Activated T-cell treated with anti-CD3 and anti-CD28 coated beads, Interleukin-2, amount 50 U/mL, for 72 hours (primary cell): Measurements from ENCODE around the gene TRABD2B. TPM values are rescaled to one million over a fixed set of nuclear protein-coding genes. Genes with fewer than 3 reads are reported as not detected.

Source experiments
- ATAC-seq, 2 donors: fragments of 150-1000 bp; cut with Tn5 transposase; replicated peaks in 1 of 2; 2 replicates each; pipeline ENCODE4 v1.10.0; 2021; ENCODE audit warnings: moderate library complexity in 2 of 2, mild to moderate bottlenecking in 1 of 2
- DNase-seq, 2 donors: peaks; one replicate each; pipeline ENCODE4 v3.0.0; 2021 to 2022; ENCODE audit warnings: mixed read lengths in 1 of 2
- H3K27ac Mint-ChIP-seq: one replicate; pipeline ENCODE4 v1.8.0; 2022; ENCODE audit warnings: mild to moderate bottlenecking, moderate library complexity, mixed read lengths
- H3K27me3 Mint-ChIP-seq: one replicate; pipeline ENCODE4 v1.8.0; 2022; ENCODE audit warnings: low read depth, mixed read lengths
- H3K36me3 Mint-ChIP-seq, 2 donors: one replicate each; pipeline ENCODE4 v1.8.0; 2022; ENCODE audit warnings: mixed read lengths in 2 of 2, mild to moderate bottlenecking in 1 of 2; ENCODE audit not compliant: insufficient read depth in 2 of 2
- H3K4me1 Mint-ChIP-seq: one replicate; pipeline ENCODE4 v1.8.0; 2022; ENCODE audit warnings: low read depth, mixed read lengths
- H3K4me3 Mint-ChIP-seq, 2 donors: one replicate each; pipeline ENCODE4 v1.8.0; 2022; ENCODE audit warnings: mild to moderate bottlenecking in 2 of 2, mixed read lengths in 2 of 2, moderate library complexity in 2 of 2
- H3K9me3 Mint-ChIP-seq, 2 donors: one replicate each; pipeline ENCODE4 v1.8.0; 2022; ENCODE audit warnings: mixed read lengths in 2 of 2
- total RNA-seq, 2 donors: library from RNA; stranded (reverse); gene quantifications; one replicate each; pipeline ENCODE4 v1.2.3, GENCODE V29; 2022

The TRABD2B gene
- total RNA-seq, 2 donors from 2014 or later, result not detected

DNA sequence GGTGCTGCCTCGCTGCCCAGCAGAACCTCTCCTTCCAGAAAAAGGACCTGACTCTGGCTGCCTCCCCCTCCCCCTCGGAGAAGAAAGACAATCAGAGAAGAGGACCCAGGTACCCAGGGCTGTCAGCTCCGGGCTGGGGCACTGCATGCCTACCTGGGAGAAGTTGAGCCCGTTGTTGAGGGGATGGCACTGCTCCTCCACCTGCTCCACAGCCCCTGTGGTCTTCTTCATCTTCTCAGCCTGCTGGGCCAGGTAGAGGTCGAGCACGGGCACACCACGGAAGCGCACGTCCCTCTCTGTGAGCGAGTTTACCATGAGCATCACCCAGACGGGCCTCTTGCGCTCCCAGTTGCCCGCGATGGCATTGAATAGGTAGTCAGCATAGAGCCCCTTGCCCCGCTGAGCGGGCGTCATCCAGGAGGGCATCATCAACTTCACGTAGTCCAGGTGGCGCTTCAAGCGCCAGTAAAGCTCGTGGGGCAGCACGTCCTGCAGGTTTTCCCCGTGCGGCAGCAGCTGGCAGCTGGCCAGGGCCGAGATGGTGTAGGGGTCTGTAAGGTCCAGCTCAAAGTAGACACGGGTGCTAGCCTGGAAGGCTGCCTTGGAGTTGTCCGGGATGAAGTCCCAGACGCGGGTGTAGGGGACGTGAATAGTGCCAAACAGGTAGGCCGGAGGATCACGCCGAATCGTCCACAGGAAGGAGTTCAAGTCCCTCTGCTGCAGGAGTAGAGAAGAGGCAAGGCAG, 3.1 kb downstream of the TRABD2B start:
- peaks cover 44% of the 10 kb centered on the region for H3K27me3 Mint-ChIP-seq
- DNase-seq (no peak), ATAC-seq (no peak)
- H3K27ac Mint-ChIP-seq, result no peak overlapping the region
- H3K9me3 Mint-ChIP-seq, result no peaks in the 10 kb centered on the region
- H3K4me3 Mint-ChIP-seq, result no peak overlapping the region
- no peaks in the 10 kb centered on the region for H3K4me1 Mint-ChIP-seq
- peaks cover 0 to 2% of the 10 kb centered on the region in 2 donors for H3K36me3 Mint-ChIP-seq

DNA sequence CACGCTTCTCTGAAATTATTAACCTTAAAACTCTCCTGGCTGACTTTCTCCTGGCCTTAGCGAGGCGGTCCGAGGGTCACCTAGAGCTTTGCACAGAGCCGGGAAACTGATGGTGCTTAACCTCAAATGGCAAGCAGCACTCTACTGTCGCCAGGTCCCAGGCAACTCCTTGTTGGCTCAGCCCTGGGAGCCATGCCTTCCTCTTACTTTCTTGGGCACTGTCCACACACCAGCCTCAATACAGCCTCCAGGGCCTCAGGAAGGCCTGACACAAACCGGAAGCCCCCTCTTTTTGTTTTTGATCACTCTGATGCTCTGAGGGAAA, 3.8 kb downstream of the TRABD2B start:
- ATAC-seq (no peak), DNase-seq (no peak)
- H3K9me3 Mint-ChIP-seq, result no peaks in the 10 kb centered on the region
- peaks cover 37% of the 10 kb centered on the region for H3K27me3 Mint-ChIP-seq
- H3K4me1 Mint-ChIP-seq, result no peaks in the 10 kb centered on the region
- peaks cover 0 to 2% of the 10 kb centered on the region in 2 donors for H3K36me3 Mint-ChIP-seq
- H3K4me3 Mint-ChIP-seq, result no peak overlapping the region
- H3K27ac Mint-ChIP-seq, result no peak overlapping the region

DNA sequence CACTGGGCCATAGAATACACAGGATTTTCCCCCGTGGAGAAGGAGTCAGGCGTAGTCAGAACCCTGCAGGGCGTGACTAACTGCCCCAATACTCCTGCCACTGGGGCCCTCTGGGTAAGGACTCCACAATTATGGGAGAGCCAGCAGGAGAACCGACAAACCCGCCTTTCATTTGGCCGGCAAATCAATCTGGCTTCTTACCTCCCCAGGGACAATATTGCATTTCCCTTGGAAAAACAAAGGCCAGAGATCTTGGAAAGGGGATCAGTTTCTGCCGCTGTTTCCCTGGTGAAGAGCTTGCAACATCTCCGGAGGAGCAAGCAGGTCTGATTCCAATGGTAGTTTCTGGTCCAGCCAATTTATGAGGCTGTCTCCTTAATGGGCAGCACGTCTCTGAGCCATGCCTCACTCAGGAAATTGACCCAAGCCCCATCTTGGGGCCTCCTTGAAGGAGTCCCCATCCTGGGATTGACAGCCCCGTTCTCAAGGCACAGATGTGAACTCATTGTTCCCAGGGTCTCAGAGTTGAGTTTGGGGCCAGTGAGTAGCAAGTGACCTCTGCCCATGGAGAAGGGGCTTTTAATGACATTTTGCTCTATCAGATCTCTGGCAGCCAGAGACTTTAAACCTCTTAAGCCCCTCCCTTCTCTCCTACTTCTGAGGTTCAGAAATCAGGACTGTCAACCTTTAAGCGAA, 4.3 kb downstream of the TRABD2B start:
- Mint-ChIP-seq H3K27me3 (peaks cover 32% of the 10 kb centered on the region), H3K27ac (no peak overlapping the region)
- ATAC-seq, result no peak

DNA sequence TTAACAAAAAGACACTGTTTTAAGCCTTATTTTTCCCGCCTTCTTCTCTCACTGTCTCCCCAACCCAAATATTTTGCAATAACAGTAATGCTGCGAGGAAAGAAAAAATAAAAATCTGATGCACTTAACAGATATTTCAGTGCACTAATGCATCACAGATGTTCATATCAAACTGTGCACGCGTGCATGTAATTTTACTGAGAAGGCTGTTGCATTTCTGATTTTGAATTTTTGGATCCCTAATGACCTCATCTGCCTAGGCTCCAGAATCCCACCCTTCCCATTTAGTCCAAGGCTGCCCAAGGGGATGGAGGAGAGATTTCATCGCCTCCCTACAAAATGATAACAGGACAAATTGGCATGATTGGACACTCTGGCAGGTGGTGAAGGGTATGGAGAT, 5.5 kb downstream of the TRABD2B start:
- Mint-ChIP-seq H3K4me1 (no peaks in the 10 kb centered on the region), H3K36me3 (peaks cover 0 to 2% of the 10 kb centered on the region in 2 donors), H3K27ac (no peak overlapping the region), H3K27me3 (peaks cover 34% of the 10 kb centered on the region), H3K9me3 (no peaks in the 10 kb centered on the region), H3K4me3 (no peak overlapping the region)
- DNase-seq (no peak), ATAC-seq (no peak)

More for the DNA sequence above, 4.3 kb downstream of the TRABD2B start:
- DNase-seq, result no peak
- H3K9me3 Mint-ChIP-seq, result no peaks in the 10 kb centered on the region
- H3K4me3 Mint-ChIP-seq, result no peak overlapping the region
- H3K4me1 Mint-ChIP-seq, result no peaks in the 10 kb centered on the region
- peaks cover 0 to 2% of the 10 kb centered on the region in 2 donors for H3K36me3 Mint-ChIP-seq

DNA sequence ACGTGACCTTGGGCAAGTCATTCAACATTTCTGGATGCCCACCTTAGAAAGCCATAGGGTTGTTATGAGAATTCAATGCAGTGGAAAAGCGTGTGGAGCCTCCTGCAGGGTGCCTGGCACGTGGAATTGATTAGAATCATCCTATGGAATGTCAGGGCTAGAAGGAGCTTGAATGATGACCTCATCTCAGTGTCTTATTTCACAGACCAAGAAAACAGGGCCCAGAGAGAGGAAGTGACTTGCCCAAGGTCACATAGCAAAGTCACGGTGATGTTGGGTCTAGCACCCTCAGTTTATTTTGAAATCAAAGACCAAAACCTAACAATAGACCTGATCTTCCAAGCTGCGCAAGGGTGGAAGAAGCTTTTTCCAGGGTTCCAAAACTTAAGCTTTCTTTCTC, 6.0 kb downstream of the TRABD2B start:
- peaks cover 0 to 1% of the 10 kb centered on the region in 2 donors for H3K36me3 Mint-ChIP-seq
- no peaks in the 10 kb centered on the region for H3K4me1 Mint-ChIP-seq
- no peak for ATAC-seq
- no peak overlapping the region for H3K27ac Mint-ChIP-seq
- H3K4me3 Mint-ChIP-seq, result no peak overlapping the region
- no peak for DNase-seq
- H3K27me3 Mint-ChIP-seq, result peaks cover 36% of the 10 kb centered on the region
- no peaks in the 10 kb centered on the region for H3K9me3 Mint-ChIP-seq

DNA sequence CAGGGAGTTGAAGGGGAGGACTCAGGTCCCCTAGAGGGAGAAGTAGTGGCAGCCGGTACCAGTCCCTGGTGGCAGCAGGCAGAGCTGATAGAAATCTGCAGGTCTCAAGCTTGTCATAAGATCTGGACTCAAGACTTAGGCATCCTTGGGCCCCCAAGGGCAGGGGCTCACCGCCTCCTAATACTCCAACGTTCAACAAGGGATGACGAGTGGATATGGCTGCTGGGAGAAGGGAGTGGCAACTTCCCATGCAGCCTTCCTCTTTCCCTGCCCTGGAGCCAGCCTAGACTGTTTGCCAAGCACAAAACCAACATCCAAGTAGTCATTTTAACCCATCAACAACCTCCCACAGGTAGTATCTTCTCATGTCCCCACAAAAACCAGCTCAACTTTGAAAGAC, 6.9 kb downstream of the TRABD2B start:
- no peak for DNase-seq
- Mint-ChIP-seq H3K9me3 (no peaks in the 10 kb centered on the region), H3K36me3 (no peaks in the 10 kb centered on the region), H3K27ac (no peak overlapping the region), H3K27me3 (peaks cover 36% of the 10 kb centered on the region), H3K4me1 (no peaks in the 10 kb centered on the region), H3K4me3 (no peak overlapping the region)
- no peak for ATAC-seq

DNA sequence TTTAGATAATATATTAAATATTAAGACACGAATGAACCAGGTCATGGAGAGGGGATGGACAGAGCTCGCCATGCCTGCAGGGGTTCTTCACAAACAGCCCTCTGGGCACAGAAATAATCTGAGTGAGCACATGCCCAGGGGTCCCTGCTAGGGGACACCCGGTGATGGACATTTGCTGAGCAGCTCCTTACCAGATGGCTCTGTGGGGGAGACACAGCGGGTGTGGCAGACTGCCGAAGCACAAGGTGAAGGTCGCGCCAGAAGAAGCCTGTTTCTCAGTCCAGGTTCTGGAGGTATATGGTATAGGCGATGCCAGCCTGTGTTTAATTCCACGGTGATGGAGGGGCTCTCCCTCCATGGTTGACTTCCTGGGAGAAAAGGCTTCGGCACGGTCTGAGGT, 9.6 kb downstream of the TRABD2B start:
- no peak for DNase-seq

DNA sequence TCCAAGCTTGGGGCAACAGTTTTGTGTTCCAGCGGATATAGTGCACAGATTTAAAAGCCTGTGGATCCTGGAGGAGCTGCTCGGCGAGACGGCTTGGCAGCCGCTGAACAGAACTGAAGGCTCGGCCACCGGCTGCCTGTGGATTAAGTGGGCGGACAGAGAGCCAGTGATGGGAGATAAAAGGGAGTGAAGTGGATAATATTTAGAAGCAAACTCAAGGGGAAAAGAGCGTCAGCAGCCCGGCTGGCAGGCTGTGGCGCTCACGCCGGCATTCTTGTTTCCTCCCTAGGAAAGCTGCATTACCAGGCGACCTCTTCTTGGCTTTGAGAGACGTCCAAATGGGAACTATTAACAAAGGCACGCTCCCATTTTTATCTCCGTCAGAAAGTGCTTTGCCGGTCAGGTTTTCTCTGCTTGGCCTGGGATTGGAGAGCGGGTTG, 10.4 kb downstream of the TRABD2B start:
- Mint-ChIP-seq H3K27ac (no peak overlapping the region), H3K4me3 (no peak overlapping the region), H3K36me3 (no peaks in the 10 kb centered on the region), H3K9me3 (no peaks in the 10 kb centered on the region), H3K27me3 (peaks cover 44% of the 10 kb centered on the region), H3K4me1 (peaks cover 6% of the 10 kb centered on the region)
- DNase-seq, result no peak
- no peak for ATAC-seq

More for the DNA sequence above, 9.6 kb downstream of the TRABD2B start:
- ATAC-seq, result no peak
- no peak overlapping the region for H3K4me3 Mint-ChIP-seq
- no peaks in the 10 kb centered on the region for H3K9me3 Mint-ChIP-seq
- peaks cover 44% of the 10 kb centered on the region for H3K27me3 Mint-ChIP-seq
- no peak overlapping the region for H3K27ac Mint-ChIP-seq
- H3K36me3 Mint-ChIP-seq, result no peaks in the 10 kb centered on the region
- H3K4me1 Mint-ChIP-seq, result peaks cover 6% of the 10 kb centered on the region

DNA sequence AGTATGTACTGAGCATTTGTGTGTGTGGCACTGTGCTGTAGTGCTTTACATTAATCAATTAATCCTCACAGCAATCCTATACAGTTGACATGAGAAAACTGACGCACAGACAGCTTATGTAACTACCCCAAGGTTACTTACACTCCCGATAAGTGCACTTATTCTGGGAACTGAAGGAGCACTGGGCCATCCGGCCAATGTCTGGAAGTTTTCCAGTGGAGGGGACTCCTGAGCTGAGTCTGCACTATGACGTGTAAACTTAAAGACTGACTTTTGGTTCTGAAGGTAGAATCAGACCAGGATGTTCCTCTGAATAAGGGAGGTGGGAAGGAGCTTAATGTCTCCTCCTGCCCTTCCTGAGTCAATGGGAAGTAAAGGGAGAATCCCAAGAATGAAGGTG, 12.2 kb downstream of the TRABD2B start:
- no peak for DNase-seq
- Mint-ChIP-seq H3K27me3 (peaks cover 48% of the 10 kb centered on the region), H3K36me3 (no peaks in the 10 kb centered on the region), H3K9me3 (no peaks in the 10 kb centered on the region), H3K4me1 (peaks cover 6% of the 10 kb centered on the region), H3K4me3 (no peak overlapping the region), H3K27ac (no peak overlapping the region)
- ATAC-seq, result no peak

DNA sequence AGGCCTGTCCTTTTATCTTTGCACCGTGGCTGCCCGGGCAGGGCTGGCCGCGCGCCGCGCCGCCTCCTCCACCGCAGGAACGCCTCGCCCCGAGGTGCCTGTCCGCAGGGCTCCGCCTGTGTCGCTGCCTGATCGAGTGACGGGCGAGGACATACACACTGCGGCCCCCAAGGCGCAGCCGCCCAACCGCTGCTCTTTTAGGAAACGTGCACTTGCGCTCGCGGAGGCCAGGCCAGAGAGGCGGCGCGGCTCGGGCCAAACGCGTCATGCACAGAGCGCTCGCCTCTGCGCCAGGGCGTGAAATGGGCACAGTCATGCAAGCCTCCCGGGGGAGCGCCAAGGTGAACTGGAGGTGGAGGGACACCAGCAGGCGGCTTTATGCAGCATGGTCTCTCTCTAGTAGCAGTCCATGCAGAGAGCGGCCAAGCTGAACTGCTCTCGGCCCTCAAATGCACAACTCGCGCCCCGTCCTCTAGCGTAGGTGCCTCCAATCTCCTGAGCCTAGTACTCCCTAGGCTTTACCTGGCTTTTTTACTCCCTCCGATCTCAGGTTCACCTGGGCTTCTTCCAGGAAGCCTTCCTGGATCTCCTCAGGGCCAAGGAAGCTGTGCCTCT, 12.9 kb downstream of the TRABD2B start:
- Mint-ChIP-seq H3K4me3 (no peak overlapping the region), H3K27me3 (peaks cover 48% of the 10 kb centered on the region), H3K9me3 (no peaks in the 10 kb centered on the region), H3K27ac (no peak overlapping the region), H3K4me1 (peaks cover 6% of the 10 kb centered on the region), H3K36me3 (no peaks in the 10 kb centered on the region)
- peak in 1 of 2 donors; percentile 15 for ATAC-seq
- DNase-seq, result no peak

DNA sequence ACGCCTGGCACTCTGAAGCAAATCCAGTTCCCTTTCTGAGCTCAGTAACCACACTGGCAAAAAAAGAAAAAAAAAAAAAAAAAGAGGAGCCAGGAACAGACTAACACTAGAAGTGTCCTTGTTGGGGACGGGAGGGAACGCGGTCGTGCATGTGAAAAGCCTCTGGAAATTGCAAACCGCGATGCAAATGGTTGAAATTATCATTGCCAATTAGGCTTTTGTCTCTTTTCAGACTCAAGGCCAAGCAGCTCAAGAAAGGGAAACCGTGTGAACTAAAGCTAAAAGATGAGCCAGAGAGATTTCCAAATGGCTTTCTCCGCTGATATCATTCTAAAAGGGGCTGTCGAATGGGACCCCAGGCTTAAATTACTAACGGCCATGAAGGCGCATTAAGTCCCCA, 13.5 kb downstream of the TRABD2B start:
- no peak for DNase-seq
- no peak for ATAC-seq
- H3K36me3 Mint-ChIP-seq, result no peaks in the 10 kb centered on the region
- H3K4me3 Mint-ChIP-seq, result no peak overlapping the region
- no peaks in the 10 kb centered on the region for H3K9me3 Mint-ChIP-seq
- peaks cover 6% of the 10 kb centered on the region for H3K4me1 Mint-ChIP-seq
- H3K27ac Mint-ChIP-seq, result no peak overlapping the region
- peaks cover 48% of the 10 kb centered on the region for H3K27me3 Mint-ChIP-seq

DNA sequence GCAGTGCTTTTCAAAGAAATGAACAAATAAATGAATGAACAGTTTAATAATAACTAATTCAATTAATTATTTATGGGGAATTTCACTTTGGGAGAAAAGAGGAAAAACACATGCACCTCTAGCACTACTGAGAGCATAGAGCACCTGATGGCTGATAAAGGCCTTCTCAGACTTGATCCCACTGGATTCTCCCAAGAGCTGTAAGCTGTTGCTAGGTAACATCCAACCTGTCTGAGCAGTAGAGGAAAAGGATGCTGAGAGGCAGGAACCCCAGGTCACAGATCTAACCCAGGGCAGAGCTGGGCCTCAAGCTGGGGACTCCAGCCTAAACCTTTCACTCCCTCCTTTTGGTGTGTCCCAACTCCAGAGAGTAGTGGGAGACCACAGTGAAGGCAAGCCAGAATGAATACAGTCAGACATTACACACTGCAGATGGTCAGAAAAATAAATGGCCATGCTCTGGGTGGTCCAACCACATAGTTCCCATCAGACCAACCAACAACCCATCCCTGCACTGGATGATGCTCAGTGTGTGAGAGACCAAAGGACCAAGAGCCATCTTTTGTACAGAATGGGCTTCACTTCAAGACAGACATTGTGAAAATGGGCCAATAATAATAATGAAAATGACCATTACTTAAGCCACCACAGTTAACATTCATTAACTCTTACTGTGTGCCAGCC, 15.4 kb downstream of the TRABD2B start:
- no peaks in the 10 kb centered on the region for H3K9me3 Mint-ChIP-seq
- peaks cover 52% of the 10 kb centered on the region for H3K27me3 Mint-ChIP-seq
- no peaks in the 10 kb centered on the region for H3K36me3 Mint-ChIP-seq
- no peak overlapping the region for H3K27ac Mint-ChIP-seq
- DNase-seq (no peak), ATAC-seq (no peak)
- peaks cover 6% of the 10 kb centered on the region for H3K4me1 Mint-ChIP-seq
- no peak overlapping the region for H3K4me3 Mint-ChIP-seq

DNA sequence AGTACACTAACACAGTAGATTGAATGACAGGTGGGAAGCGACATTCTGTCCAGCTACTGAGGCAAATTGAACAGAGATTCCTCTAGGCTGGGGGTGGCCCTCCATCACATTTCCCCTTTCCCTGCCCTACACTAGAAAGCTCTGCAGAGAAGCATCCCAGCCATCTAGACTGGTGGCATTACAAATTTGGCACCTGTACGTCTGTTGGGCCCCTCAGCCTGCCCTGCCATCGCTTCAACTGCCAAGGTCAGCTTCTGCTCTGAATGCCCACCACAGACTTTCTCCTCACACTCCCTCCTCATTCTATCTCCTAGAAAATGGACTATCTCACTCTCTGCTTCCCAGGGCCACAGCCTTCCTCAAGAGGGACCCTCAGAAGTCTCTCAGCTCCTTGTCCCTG, 16.7 kb downstream of the TRABD2B start:
- H3K4me1 Mint-ChIP-seq, result peaks cover 6% of the 10 kb centered on the region
- no peak for DNase-seq
- H3K27ac Mint-ChIP-seq, result no peak overlapping the region

More for the DNA sequence above, 16.7 kb downstream of the TRABD2B start:
- Mint-ChIP-seq H3K9me3 (no peaks in the 10 kb centered on the region), H3K27me3 (peaks cover 39% of the 10 kb centered on the region), H3K4me3 (no peak overlapping the region), H3K36me3 (no peaks in the 10 kb centered on the region)
- no peak for ATAC-seq
